ENCODE measurements around the gene LRRC1. TPM values are rescaled to one million over a fixed set of nuclear protein-coding genes. Genes with fewer than 3 reads are reported as not detected.

LRRC1 gene
- total and polyA plus RNA-seq, 2 donors (not counting 1 experiment from before 2014, with no cell fraction given): 3.8 to 12.1 TPM

DNA sequence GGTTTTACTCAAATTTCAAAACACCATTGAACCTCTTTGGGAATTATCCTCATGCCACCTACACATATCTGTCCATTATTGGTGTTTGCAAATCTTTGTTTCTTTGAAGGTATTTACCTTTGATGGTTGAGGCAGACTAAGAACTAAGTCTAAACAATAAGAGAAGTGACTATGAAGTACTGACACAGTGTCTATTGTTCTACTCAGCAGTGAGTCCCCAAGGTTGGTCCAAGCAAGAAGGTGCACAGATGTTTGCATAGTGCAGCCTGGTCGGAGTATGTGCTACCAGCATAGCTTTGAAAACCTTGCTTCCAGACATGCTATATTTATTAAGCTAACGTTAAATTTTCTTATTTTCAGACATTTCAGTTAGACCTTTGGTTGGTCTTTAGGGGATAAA, 19.5 kb downstream of the LRRC1 start:
- no peak overlapping the region for H3K4me3 ChIP-seq (replicated peaks in 1 of 4; ENCODE audit: control extremely low read depth in 1 of 4, insufficient read depth in 1 of 4, low read depth in 3 of 4, low read length in 4 of 4)

DNA sequence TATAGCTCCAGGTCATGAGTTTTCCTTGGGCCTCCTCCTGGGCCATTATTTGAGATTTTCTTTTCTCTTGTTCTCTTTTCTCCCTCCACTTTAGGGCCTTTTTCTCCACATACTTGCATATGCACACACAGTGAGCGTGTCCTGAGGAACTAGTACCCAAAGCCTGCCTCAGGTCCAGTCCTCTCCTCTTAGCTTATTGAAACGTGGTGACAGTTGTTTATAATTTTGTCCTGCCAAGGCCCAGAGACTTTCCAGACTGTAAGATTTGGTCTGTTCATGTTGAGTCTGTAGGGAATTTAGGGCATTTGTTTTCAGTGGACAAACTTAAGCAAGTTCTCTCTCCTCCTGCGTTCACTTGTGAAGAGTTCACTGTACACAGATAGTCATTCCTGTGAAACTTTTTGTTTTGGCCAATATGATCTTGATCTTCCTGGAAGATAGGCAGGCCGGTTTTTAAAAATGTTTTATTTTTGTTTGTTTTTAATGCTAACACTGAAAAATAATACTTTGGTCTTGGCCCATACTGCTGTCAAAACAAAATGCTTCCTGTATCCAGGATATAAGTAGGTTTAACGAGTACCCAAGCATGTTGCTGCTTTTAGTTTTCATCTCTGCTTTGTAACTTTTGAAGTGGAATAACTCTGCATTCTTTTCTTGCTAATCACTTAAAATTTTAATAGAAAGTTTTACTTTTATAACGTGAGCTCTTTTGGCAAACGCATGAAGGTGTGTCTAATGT, 20.7 kb downstream of the LRRC1 start:
- no peaks in the 10 kb centered on the region for H3K36me3 ChIP-seq (ENCODE audit: control insufficient read depth, insufficient read depth, low read length)

More for the DNA sequence above, 19.5 kb downstream of the LRRC1 start:
- H2AFZ ChIP-seq (ENCODE audit: low read length): no peak overlapping the region
- no peaks in the 10 kb centered on the region for H3K4me1 ChIP-seq (ENCODE audit: control insufficient read depth, extremely low read depth, insufficient read depth, low read length)
- H3K79me2 ChIP-seq (ENCODE audit: control insufficient read depth, insufficient read depth, low read length): no peaks in the 10 kb centered on the region
- TF ChIP-seq EZH2 (IDR thresholded peaks at IDR 0.05; ENCODE audit: low read length, missing control alignments): no peak
- TF ChIP-seq, protein P1, sequence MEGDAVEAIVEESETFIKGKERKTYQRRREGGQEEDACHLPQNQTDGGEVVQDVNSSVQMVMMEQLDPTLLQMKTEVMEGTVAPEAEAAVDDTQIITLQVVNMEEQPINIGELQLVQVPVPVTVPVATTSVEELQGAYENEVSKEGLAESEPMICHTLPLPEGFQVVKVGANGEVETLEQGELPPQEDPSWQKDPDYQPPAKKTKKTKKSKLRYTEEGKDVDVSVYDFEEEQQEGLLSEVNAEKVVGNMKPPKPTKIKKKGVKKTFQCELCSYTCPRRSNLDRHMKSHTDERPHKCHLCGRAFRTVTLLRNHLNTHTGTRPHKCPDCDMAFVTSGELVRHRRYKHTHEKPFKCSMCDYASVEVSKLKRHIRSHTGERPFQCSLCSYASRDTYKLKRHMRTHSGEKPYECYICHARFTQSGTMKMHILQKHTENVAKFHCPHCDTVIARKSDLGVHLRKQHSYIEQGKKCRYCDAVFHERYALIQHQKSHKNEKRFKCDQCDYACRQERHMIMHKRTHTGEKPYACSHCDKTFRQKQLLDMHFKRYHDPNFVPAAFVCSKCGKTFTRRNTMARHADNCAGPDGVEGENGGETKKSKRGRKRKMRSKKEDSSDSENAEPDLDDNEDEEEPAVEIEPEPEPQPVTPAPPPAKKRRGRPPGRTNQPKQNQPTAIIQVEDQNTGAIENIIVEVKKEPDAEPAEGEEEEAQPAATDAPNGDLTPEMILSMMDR (conservative IDR thresholded peaks at IDR 0.05 in 1 of 2, IDR thresholded peaks at IDR 0.05 in 1 of 2; ENCODE audit: low read depth in 1 of 2, low read length in 2 of 2): no peak
- no peak for DNase-seq (ENCODE audit: low read depth in 2 of 2)
- no peak overlapping the region for H3K27ac ChIP-seq (ENCODE audit: insufficient read depth, low read length)
- no peak overlapping the region for H3K9ac ChIP-seq (ENCODE audit: insufficient read depth, low read length)
- no peaks in the 10 kb centered on the region for H3K27me3 ChIP-seq (ENCODE audit: control insufficient read depth, insufficient read depth, low read length)
- H4K20me1 ChIP-seq (ENCODE audit: control insufficient read depth, extremely low read depth, insufficient read depth, low read length): no peaks in the 10 kb centered on the region
- H3K36me3 ChIP-seq (ENCODE audit: control insufficient read depth, insufficient read depth, low read length): no peaks in the 10 kb centered on the region
- no peak overlapping the region for H3K4me2 ChIP-seq (ENCODE audit: extremely low read depth, insufficient read depth, low read length)
- no peaks in the 10 kb centered on the region for H3K9me3 ChIP-seq (ENCODE audit: control insufficient read depth, insufficient read depth, low read depth, low read length)

DNA sequence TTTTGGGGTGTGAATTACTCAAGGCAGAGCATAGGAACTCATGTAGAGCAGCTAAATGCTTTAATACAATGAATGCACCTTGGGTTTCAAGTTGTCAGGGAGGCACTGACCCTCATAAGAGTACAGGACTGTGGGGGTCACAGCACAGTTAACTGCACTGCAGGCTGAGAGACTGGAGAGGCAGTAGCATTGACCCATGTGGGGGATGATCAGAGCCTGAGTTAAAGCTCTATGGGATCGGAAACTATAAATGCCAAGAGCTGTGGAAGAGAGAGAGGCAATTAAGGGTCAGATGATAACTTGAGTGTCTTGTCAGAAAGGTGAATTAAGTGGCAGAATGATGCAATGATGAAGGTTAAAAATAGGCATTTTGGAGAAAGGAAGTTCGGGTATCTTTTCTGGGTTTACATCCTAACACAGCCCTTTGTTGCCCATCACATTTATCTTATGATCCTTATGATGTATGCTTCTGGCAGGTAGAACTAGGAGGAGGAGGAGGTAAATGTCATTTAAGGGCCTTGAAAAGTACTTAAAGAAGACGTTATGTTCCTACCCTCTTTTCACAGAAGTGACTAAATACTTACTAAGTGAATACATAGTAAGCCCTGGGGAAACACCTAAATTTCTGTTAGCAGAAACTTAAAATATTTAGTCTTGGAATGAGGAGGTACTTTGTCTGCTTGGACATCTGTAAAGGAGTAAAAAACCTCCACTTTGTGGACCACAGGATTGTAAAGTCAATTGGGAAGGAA, 24.2 kb downstream of the LRRC1 start:
- no peaks in the 10 kb centered on the region for H4K20me1 ChIP-seq (ENCODE audit: control insufficient read depth, extremely low read depth, insufficient read depth, low read length)
- H3K36me3 ChIP-seq (ENCODE audit: control insufficient read depth, insufficient read depth, low read length): no peaks in the 10 kb centered on the region
- H3K4me1 ChIP-seq (ENCODE audit: control insufficient read depth, extremely low read depth, insufficient read depth, low read length): no peaks in the 10 kb centered on the region
- H3K27me3 ChIP-seq (ENCODE audit: control insufficient read depth, insufficient read depth, low read length): no peaks in the 10 kb centered on the region
- no peak overlapping the region for H3K4me3 ChIP-seq (replicated peaks in 1 of 4; ENCODE audit: control extremely low read depth in 1 of 4, insufficient read depth in 1 of 4, low read depth in 3 of 4, low read length in 4 of 4)
- H3K9me3 ChIP-seq (ENCODE audit: control insufficient read depth, insufficient read depth, low read depth, low read length): no peaks in the 10 kb centered on the region
- DNase-seq (ENCODE audit: low read depth in 2 of 2): no peak
- H3K79me2 ChIP-seq (ENCODE audit: control insufficient read depth, insufficient read depth, low read length): no peaks in the 10 kb centered on the region
- H2AFZ ChIP-seq (ENCODE audit: low read length): no peak overlapping the region
- no peak overlapping the region for H3K9ac ChIP-seq (ENCODE audit: insufficient read depth, low read length)
- H3K4me2 ChIP-seq (ENCODE audit: extremely low read depth, insufficient read depth, low read length): no peak overlapping the region
- TF ChIP-seq, protein P1 (conservative IDR thresholded peaks at IDR 0.05 in 1 of 2, IDR thresholded peaks at IDR 0.05 in 1 of 2; ENCODE audit: low read depth in 1 of 2, low read length in 2 of 2): no peak
- TF ChIP-seq EZH2 (IDR thresholded peaks at IDR 0.05; ENCODE audit: low read length, missing control alignments): no peak
- no peak overlapping the region for H3K27ac ChIP-seq (ENCODE audit: insufficient read depth, low read length)

More for the DNA sequence above, 20.7 kb downstream of the LRRC1 start:
- H3K27ac ChIP-seq (ENCODE audit: insufficient read depth, low read length): no peak overlapping the region
- no peak overlapping the region for H3K4me2 ChIP-seq (ENCODE audit: extremely low read depth, insufficient read depth, low read length)
- DNase-seq (ENCODE audit: low read depth in 2 of 2): peak in 1 of 2 donors; percentile 41
- H3K9me3 ChIP-seq (ENCODE audit: control insufficient read depth, insufficient read depth, low read depth, low read length): no peaks in the 10 kb centered on the region
- H3K9ac ChIP-seq (ENCODE audit: insufficient read depth, low read length): no peak overlapping the region
- H3K4me1 ChIP-seq (ENCODE audit: control insufficient read depth, extremely low read depth, insufficient read depth, low read length): no peaks in the 10 kb centered on the region
- TF ChIP-seq EZH2 (IDR thresholded peaks at IDR 0.05; ENCODE audit: low read length, missing control alignments): no peak
- TF ChIP-seq, protein P1 (conservative IDR thresholded peaks at IDR 0.05 in 1 of 2, IDR thresholded peaks at IDR 0.05 in 1 of 2; ENCODE audit: low read depth in 1 of 2, low read length in 2 of 2): no peak
- H3K4me3 ChIP-seq (replicated peaks in 1 of 4; ENCODE audit: control extremely low read depth in 1 of 4, insufficient read depth in 1 of 4, low read depth in 3 of 4, low read length in 4 of 4): no peak overlapping the region
- H3K79me2 ChIP-seq (ENCODE audit: control insufficient read depth, insufficient read depth, low read length): no peaks in the 10 kb centered on the region
- H2AFZ ChIP-seq (ENCODE audit: low read length): no peak overlapping the region
- no peaks in the 10 kb centered on the region for H4K20me1 ChIP-seq (ENCODE audit: control insufficient read depth, extremely low read depth, insufficient read depth, low read length)
- H3K27me3 ChIP-seq (ENCODE audit: control insufficient read depth, insufficient read depth, low read length): no peaks in the 10 kb centered on the region

All from fibroblast of lung (primary cell).